ENCODE measurements around the gene LYG1. TPM values are rescaled to one million over a fixed set of nuclear protein-coding genes. Genes with fewer than 3 reads are reported as not detected.

Gene LYG1
- total and polyA plus RNA-seq, 5 donors: 0.40 to 0.84 (median 0.69) TPM; not detected in 1

DNA sequence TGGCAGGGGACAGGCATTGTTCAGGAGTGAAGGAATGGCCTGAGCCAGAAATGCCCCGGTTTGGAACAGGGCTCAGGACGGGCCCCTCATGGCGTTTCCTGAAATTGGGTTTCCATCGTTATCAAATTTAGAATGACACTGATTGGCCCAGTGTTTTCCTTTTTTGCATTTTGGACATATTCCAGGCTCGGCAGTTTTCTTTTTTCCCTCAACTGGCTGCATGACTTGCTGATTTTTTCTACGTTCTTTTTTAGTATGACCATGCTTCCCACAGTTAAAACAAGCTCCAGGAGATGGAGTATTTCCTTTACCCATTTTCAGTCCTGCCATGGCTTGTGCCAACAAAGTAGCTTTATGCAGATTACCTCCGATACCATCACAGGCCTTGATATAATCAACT, 25.1 kb downstream of the LYG1 start:
- ATAC-seq (no peak), DNase-seq (peak in 1 of 3 donors; percentile 44)
- Histone ChIP-seq H3K27ac (ENCODE audit: low read length) (no peak overlapping the region), H3K9me3 (ENCODE audit: control insufficient read depth, low read length) (no peaks in the 10 kb centered on the region), H3K27me3 (ENCODE audit: control insufficient read depth, insufficient read depth) (no peaks in the 10 kb centered on the region), H3K4me1 (ENCODE audit: control insufficient read depth, insufficient read depth, low read length) (no peaks in the 10 kb centered on the region), H3K4me3 (ENCODE audit: low read length) (no peak overlapping the region)
- intact Hi-C loops (cut with DNase I): no loop called here
- 57% methylated on average over 7 of the region's 7 CpGs for WGBS

DNA sequence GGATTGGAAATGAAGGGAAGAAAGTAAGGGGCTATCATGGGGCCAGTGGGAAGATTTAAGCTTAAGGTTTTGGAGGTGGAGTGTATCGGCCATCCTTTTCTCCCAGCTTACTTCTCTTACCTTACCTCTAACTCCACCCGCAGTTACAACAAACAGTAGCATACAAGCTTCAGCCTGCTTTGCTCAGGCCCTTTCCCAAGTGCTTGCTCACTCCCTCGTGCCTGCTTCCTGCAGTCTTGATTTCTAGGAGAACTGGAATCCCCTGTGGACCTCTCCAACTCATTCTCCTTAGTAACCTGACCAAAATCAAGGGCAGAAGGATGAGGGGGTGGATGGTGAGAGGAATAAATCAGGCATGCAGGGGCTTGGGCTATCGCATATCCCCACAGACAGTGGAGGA, 39.8 kb downstream of the LYG1 start:
- no peaks in the 10 kb centered on the region for H3K27me3 ChIP-seq (ENCODE audit: control insufficient read depth, insufficient read depth)
- ATAC-seq: no peak
- intact Hi-C loops (cut with DNase I): no loop called here
- WGBS: 72% methylated on average over 4 of the region's 4 CpGs
- no peaks in the 10 kb centered on the region for H3K9me3 ChIP-seq (ENCODE audit: control insufficient read depth, low read length)
- no peak for DNase-seq
- H3K27ac ChIP-seq (ENCODE audit: low read length): no peak overlapping the region
- no peaks in the 10 kb centered on the region for H3K4me1 ChIP-seq (ENCODE audit: control insufficient read depth, insufficient read depth, low read length)
- no peak overlapping the region for H3K4me3 ChIP-seq (ENCODE audit: low read length)

DNA sequence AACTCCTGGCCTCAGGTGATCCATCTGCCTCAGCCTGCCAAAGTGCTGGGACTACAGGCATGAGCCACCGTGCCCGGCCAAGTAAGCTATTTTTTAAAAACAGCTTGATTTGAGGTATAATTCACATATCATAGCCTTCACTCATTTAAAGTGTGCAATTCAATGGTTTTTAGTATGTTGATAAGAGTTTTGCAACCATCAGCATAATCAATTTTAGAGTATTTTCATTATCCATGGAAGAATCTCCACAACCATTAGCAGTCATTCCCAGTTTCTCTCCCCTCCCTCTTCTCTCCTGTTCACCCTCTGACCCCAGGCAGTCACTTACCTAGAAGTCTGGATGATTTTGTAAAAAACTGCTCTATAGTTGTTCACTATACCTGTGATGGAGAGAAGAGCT, 40.8 kb downstream of the LYG1 start:
- Histone ChIP-seq H3K27me3 (ENCODE audit: control insufficient read depth, insufficient read depth) (no peaks in the 10 kb centered on the region), H3K4me1 (ENCODE audit: control insufficient read depth, insufficient read depth, low read length) (no peaks in the 10 kb centered on the region), H3K27ac (ENCODE audit: low read length) (no peak overlapping the region), H3K4me3 (ENCODE audit: low read length) (no peak overlapping the region), H3K9me3 (ENCODE audit: control insufficient read depth, low read length) (no peaks in the 10 kb centered on the region)
- intact Hi-C loops (cut with DNase I): no loop called here
- DNase-seq: no peak
- ATAC-seq: no peak
- 95% methylated on average over 2 of the region's 2 CpGs for WGBS

DNA sequence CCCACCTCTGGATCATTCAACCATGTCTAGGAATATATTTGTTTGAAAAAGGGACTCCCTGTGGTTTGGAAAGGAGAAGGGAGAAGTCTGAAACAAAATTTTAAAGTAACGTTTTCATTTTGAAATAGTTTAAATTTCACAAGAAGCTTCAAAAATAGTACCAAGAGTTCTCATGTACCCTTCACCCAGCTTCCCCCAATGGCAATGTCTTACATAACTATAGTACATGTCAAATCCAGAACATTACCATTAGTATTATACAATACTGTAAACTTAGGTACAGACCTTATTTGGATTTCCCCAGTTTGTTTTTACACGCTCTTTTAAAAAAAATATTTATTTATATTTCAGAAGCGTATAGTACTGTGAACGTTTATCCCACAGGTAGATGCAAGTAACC, 41.5 kb downstream of the LYG1 start:
- intact Hi-C loops (cut with DNase I): no loop called here
- H3K4me3 ChIP-seq (ENCODE audit: low read length): no peak overlapping the region
- DNase-seq (no peak), ATAC-seq (no peak)
- no peak overlapping the region for H3K27ac ChIP-seq (ENCODE audit: low read length)
- H3K27me3 ChIP-seq (ENCODE audit: control insufficient read depth, insufficient read depth): no peaks in the 10 kb centered on the region
- WGBS: 83% methylated on average over 4 of the region's 4 CpGs
- no peaks in the 10 kb centered on the region for H3K9me3 ChIP-seq (ENCODE audit: control insufficient read depth, low read length)
- H3K4me1 ChIP-seq (ENCODE audit: control insufficient read depth, insufficient read depth, low read length): no peaks in the 10 kb centered on the region

GRCh38 chr2:99256677-99257076, 44.3 kb downstream of the LYG1 start:
- Histone ChIP-seq H3K27ac (ENCODE audit: low read length) (no peak overlapping the region), H3K9me3 (ENCODE audit: control insufficient read depth, low read length) (no peaks in the 10 kb centered on the region), H3K27me3 (ENCODE audit: control insufficient read depth, insufficient read depth) (no peaks in the 10 kb centered on the region), H3K4me3 (ENCODE audit: low read length) (no peak overlapping the region), H3K4me1 (ENCODE audit: control insufficient read depth, insufficient read depth, low read length) (no peaks in the 10 kb centered on the region)
- intact Hi-C loops (cut with DNase I): no loop called here
- ATAC-seq: no peak
- WGBS: 96% methylated on average over 2 of the region's 2 CpGs
- DNase-seq: no peak

- no peaks in the 10 kb centered on the region for H3K9me3 ChIP-seq (ENCODE audit: control insufficient read depth, low read length)
- intact Hi-C loops (cut with DNase I): no loop called here
- no peak within 1 kb of the TSS for H3K4me3 ChIP-seq (ENCODE audit: low read length)
- no peak within 1 kb of the TSS for H3K27ac ChIP-seq (ENCODE audit: low read length)
- DNase-seq (no peak), ATAC-seq (no peak)
- no peaks in the 10 kb centered on the region for H3K27me3 ChIP-seq (ENCODE audit: control insufficient read depth, insufficient read depth)
- no peaks in the 10 kb centered on the region for H3K4me1 ChIP-seq (ENCODE audit: control insufficient read depth, insufficient read depth, low read length)
- WGBS: 64% methylated on average over 7 of the region's 7 CpGs
These were observed 45.3 kb downstream of the LYG1 start, which contains the start of gene LYG2 for GRCh38 chr2:99255491-99256318. Gene LYG2, minus strand, starts transcription at chr2:99255666. Its CDS starts 1,406 bp downstream, at chr2:99254260.

GRCh38 chr2:99249951-99250350, 51.0 kb downstream of the LYG1 start:
- ATAC-seq (no peak), DNase-seq (no peak)
- H3K9me3 ChIP-seq (ENCODE audit: control insufficient read depth, low read length): no peaks in the 10 kb centered on the region
- no peaks in the 10 kb centered on the region for H3K27me3 ChIP-seq (ENCODE audit: control insufficient read depth, insufficient read depth)
- WGBS: 94% methylated on average over 2 of the region's 2 CpGs
- no peak overlapping the region for H3K4me3 ChIP-seq (ENCODE audit: low read length)
- H3K4me1 ChIP-seq (ENCODE audit: control insufficient read depth, insufficient read depth, low read length): no peaks in the 10 kb centered on the region
- no peak overlapping the region for H3K27ac ChIP-seq (ENCODE audit: low read length)
- intact Hi-C loops (cut with DNase I): no loop called here

DNA sequence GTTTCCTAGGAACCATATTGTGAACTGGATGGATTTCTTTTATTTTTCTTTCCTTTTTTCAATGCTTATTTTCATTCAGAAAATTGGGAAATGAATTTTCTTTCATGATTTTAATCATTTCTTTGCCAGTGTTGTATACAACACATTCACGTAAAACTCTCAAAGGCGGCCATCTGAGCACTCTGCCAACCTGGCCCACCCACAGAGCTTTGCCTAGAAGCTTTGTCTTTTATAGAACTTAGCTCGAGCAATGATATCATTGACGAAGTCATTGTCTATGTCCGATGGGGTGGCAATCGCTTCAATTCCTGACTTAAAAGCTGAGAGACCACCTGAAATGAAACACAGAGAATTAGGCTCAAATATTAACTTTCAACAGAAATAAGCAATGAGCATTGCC, 58.8 kb downstream of the LYG1 start:
- Histone ChIP-seq H3K9me3 (ENCODE audit: control insufficient read depth, low read length) (no peaks in the 10 kb centered on the region), H3K4me3 (ENCODE audit: low read length) (no peak overlapping the region), H3K4me1 (ENCODE audit: control insufficient read depth, insufficient read depth, low read length) (no peaks in the 10 kb centered on the region), H3K27ac (ENCODE audit: low read length) (no peak overlapping the region), H3K27me3 (ENCODE audit: control insufficient read depth, insufficient read depth) (no peaks in the 10 kb centered on the region)
- DNase-seq (no peak), ATAC-seq (no peak)
- intact Hi-C loops (cut with DNase I): no loop called here
- WGBS: 85% methylated on average over 6 of the region's 6 CpGs

DNA sequence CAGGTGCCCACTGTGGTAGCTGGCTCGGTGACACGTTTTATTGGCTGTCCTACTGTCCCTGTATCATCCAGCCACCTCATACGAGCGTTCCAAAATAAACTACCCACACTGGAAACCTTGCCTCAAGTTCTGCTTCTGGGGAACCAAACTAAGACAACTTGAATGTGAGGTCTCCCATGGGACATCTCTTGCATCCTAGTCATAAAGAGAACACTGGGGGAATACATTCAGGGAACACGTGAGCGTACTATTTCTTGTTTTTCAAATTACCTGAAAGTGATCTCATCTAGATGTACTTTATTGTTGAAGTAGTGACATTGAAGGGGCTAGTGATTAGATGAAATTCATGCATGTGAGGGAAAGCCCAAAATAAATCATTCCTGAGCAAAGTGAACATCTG, 60.6 kb downstream of the LYG1 start:
- 90% methylated on average over 6 of the region's 6 CpGs for WGBS
- H3K27me3 ChIP-seq (ENCODE audit: control insufficient read depth, insufficient read depth): no peaks in the 10 kb centered on the region
- no peaks in the 10 kb centered on the region for H3K9me3 ChIP-seq (ENCODE audit: control insufficient read depth, low read length)
- H3K4me3 ChIP-seq (ENCODE audit: low read length): no peak overlapping the region
- H3K27ac ChIP-seq (ENCODE audit: low read length): no peak overlapping the region
- ATAC-seq: no peak
- no peaks in the 10 kb centered on the region for H3K4me1 ChIP-seq (ENCODE audit: control insufficient read depth, insufficient read depth, low read length)
- intact Hi-C loops (cut with DNase I): no loop called here
- no peak for DNase-seq

GRCh38 chr2:99238599-99238998, 62.4 kb downstream of the LYG1 start:
- WGBS: 73% methylated on average over 6 of the region's 6 CpGs
- ATAC-seq (peak in 1 of 2 donors; percentile 71), DNase-seq (peak in 1 of 3 donors; percentile 52)
- H3K4me1 ChIP-seq (ENCODE audit: control insufficient read depth, insufficient read depth, low read length): no peaks in the 10 kb centered on the region
- no peak overlapping the region for H3K4me3 ChIP-seq (ENCODE audit: low read length)
- H3K27ac ChIP-seq (ENCODE audit: low read length): no peak overlapping the region
- H3K27me3 ChIP-seq (ENCODE audit: control insufficient read depth, insufficient read depth): no peaks in the 10 kb centered on the region
- intact Hi-C loops (cut with DNase I): no loop called here
- H3K9me3 ChIP-seq (ENCODE audit: control insufficient read depth, low read length): no peaks in the 10 kb centered on the region

All from right cardiac atrium (tissue), 5 donors.